Keratinocyte (primary cell): ENCODE results near the gene PCDHGA4. TPM values are rescaled to one million over a fixed set of nuclear protein-coding genes. Genes with fewer than 3 reads are reported as not detected.

Source experiments
- DNase-seq: peaks from one replicate; pipeline ENCODE4 v3.0.0-alpha.2; 2011; ENCODE audit warnings: low read depth, missing footprints, low spot score
- FAIRE-seq: peaks from 2 replicates; lab custom pipeline; 2011; peaks lifted over from hg19 to GRCh38; lab: Jason Lieb, UNC
- H2AFZ ChIP-seq: 2 replicates; pipeline ENCODE4 v1.6.0; 2012; ENCODE audit warnings: low read length, control low read depth, inconsistent platforms; ENCODE audit not compliant: control insufficient read depth
- H3K27ac ChIP-seq: 2 replicates; pipeline ENCODE4 v1.5.1; 2011; ENCODE audit warnings: low read length; ENCODE audit not compliant: control insufficient read depth, insufficient read depth
- H3K27me3 ChIP-seq: 3 replicates; pipeline ENCODE4 v1.6.0; 2011; ENCODE audit warnings: low read length; ENCODE audit not compliant: control insufficient read depth, insufficient read depth; ENCODE audit errors: extremely low read depth
- H3K36me3 ChIP-seq, 2 experiments: 2 replicates in 1 of 2; 3 replicates in 1 of 2; pipeline ENCODE4 v1.5.1; 2011; ENCODE audit warnings: low read length in 2 of 2, mild to moderate bottlenecking in 1 of 2; ENCODE audit not compliant: control insufficient read depth in 2 of 2, insufficient read depth in 2 of 2; ENCODE audit errors: extremely low read depth in 1 of 2
- H3K4me1 ChIP-seq: 3 replicates; pipeline ENCODE4 v1.5.1; 2011; ENCODE audit warnings: low read length; ENCODE audit not compliant: control insufficient read depth, insufficient read depth; ENCODE audit errors: extremely low read depth
- H3K4me2 ChIP-seq: 3 replicates; pipeline ENCODE4 v1.6.0; 2011; ENCODE audit warnings: low read depth, low read length; ENCODE audit not compliant: control insufficient read depth, insufficient read depth; ENCODE audit errors: extremely low read depth
- H3K4me3 ChIP-seq, 3 experiments: fragments of 200-600 bp in 1 of 3; sonication (generic) in 1 of 3; 2 replicates in 2 of 3; 3 replicates in 1 of 3; pipeline ENCODE4 v1.5.1; 2011 to 2016; ENCODE audit warnings: low read length in 3 of 3, mild to moderate bottlenecking in 3 of 3, control low read depth in 2 of 3, inconsistent platforms in 1 of 3, low read depth in 1 of 3, mixed read lengths in 1 of 3, mixed run types in 1 of 3, moderate library complexity in 1 of 3; ENCODE audit not compliant: control insufficient read depth in 2 of 3, insufficient read depth in 2 of 3; ENCODE audit errors: extremely low read depth in 1 of 3
- H3K79me2 ChIP-seq: 2 replicates; pipeline ENCODE4 v1.6.0; 2012; ENCODE audit warnings: low read length; ENCODE audit not compliant: control insufficient read depth, insufficient read depth
- H3K9ac ChIP-seq: 3 replicates; pipeline ENCODE4 v1.6.0; 2011; ENCODE audit warnings: low read length; ENCODE audit not compliant: control insufficient read depth, insufficient read depth; ENCODE audit errors: extremely low read depth
- H3K9me1 ChIP-seq: 3 replicates; pipeline ENCODE4 v1.6.0; 2011; ENCODE audit warnings: low read length; ENCODE audit not compliant: control insufficient read depth, insufficient read depth; ENCODE audit errors: extremely low read depth
- H3K9me3 ChIP-seq: 2 replicates; pipeline ENCODE4 v1.5.1; 2012; ENCODE audit warnings: low read depth, low read length; ENCODE audit not compliant: control insufficient read depth
- H4K20me1 ChIP-seq: 3 replicates; pipeline ENCODE4 v1.6.0; 2011; ENCODE audit warnings: low read length; ENCODE audit not compliant: control insufficient read depth, insufficient read depth; ENCODE audit errors: extremely low read depth
- EZH2 ChIP-seq: IDR thresholded peaks from one replicate; pipeline ENCODE4 v1.6.1; 2012; ENCODE audit warnings: inconsistent platforms, mild to moderate bottlenecking, low read length, moderate library complexity
- dilution Hi-C: fragments of 300-500 bp; cut with MboI; formaldehyde crosslinking; loops from one replicate; pipeline ENCODE4 v1.7.0; 2020; ENCODE audit warnings: low sequenced_read_pairs; ENCODE audit not compliant: extremely low pct_ligation_motif_present
- polyA plus RNA-seq, 5 experiments: library from polyadenylated mRNA; depleted of rRNA in 3 of 5; stranded (reverse) in 3 of 5; stranded (forward) in 1 of 5; unstranded in 1 of 5; fragments of >200 nt; gene quantifications; 1 replicate in 1 of 5; 2 replicates in 3 of 5; 3 replicates in 1 of 5; pipeline versions ENCODE4 v1.2.1 to v1.2.3, GENCODE V29; 2011 to 2012; ENCODE audit warnings: missing spikeins in 2 of 5, low read depth in 1 of 5, low replicate concordance in 1 of 5
- TF ChIP-seq, protein P1 (sequence below), 3 experiments: IDR thresholded peaks in 1 of 3; conservative IDR thresholded peaks in 1 of 3; optimal IDR thresholded peaks in 1 of 3; 2 replicates in 2 of 3; 3 replicates in 1 of 3; pipeline versions ENCODE3 to v1.5.1; 2011; ENCODE audit warnings: low read length in 3 of 3, mild to moderate bottlenecking in 3 of 3, moderate library complexity in 2 of 3, control low read depth in 1 of 3, inconsistent platforms in 1 of 3; ENCODE audit not compliant: insufficient read depth in 2 of 3; ENCODE audit errors: extremely low read depth in 1 of 3

Gene PCDHGA4
- polyA plus RNA-seq, 1 donor (not counting 4 experiments of a cell fraction or from before 2014, with no cell fraction given), result 0.05 TPM

DNA sequence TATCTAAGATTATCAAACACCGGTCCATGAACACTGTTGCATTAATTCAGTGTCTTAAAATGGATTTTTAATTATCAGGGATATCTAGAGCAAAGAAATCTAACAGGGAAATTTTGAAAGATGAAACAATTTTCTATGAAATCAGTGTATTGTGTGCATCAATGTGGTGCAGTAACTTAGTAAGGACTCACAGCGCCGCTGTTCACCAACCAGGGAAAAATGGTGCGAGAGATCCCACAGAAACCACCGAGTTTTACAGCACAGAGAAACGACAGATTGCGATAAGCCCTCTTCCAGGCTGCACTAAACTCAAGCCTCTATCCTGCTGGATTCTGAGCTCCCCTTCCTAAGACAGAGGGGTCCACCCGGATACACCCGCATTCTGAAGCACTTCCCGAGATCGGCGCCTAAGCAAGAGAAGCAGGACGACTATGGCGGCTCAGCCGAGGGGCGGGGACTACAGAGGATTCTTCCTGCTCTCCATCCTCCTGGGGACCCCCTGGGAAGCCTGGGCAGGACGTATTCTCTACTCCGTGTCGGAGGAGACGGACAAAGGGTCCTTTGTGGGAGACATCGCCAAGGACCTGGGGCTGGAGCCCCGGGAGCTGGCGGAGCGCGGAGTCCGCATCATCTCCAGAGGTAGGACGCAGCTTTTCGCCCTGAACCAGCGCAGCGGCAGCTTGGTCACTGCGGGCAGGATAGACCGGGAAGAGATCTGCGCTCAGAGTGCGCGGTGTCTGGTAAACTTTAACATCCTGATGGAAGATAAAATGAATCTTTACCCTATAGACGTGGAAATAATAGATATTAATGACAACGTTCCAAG, 27.9 kb downstream of the PCDHGA4 start, which contains the start of gene PCDHGA7:
Gene PCDHGA7, plus strand, starts transcription at position 274 of the 826 bp plus-strand sequence. Its CDS starts 158 bp downstream, at position 432.
- FAIRE-seq (no peak), DNase-seq (no peak)
- Histone ChIP-seq H3K9me3 (peaks cover 2% of the 10 kb centered on the region), H3K9me1 (no peaks in the 10 kb centered on the region), H3K4me2 (peak within 1 kb of the TSS; percentile 34), H3K9ac (no peak within 1 kb of the TSS), H3K27me3 (peaks cover 5% of the 10 kb centered on the region), H3K79me2 (no peaks in the 10 kb centered on the region), H3K36me3 (no peaks in the 10 kb centered on the region), H2AFZ (peak within 1 kb of the TSS; percentile 77), H3K27ac (no peak within 1 kb of the TSS), H3K4me3 (peak within 1 kb of the TSS; percentile 39 to 59 (median 45)), H3K4me1 (no peaks in the 10 kb centered on the region), H4K20me1 (no peaks in the 10 kb centered on the region)
- TF ChIP-seq, protein P1, sequence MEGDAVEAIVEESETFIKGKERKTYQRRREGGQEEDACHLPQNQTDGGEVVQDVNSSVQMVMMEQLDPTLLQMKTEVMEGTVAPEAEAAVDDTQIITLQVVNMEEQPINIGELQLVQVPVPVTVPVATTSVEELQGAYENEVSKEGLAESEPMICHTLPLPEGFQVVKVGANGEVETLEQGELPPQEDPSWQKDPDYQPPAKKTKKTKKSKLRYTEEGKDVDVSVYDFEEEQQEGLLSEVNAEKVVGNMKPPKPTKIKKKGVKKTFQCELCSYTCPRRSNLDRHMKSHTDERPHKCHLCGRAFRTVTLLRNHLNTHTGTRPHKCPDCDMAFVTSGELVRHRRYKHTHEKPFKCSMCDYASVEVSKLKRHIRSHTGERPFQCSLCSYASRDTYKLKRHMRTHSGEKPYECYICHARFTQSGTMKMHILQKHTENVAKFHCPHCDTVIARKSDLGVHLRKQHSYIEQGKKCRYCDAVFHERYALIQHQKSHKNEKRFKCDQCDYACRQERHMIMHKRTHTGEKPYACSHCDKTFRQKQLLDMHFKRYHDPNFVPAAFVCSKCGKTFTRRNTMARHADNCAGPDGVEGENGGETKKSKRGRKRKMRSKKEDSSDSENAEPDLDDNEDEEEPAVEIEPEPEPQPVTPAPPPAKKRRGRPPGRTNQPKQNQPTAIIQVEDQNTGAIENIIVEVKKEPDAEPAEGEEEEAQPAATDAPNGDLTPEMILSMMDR (optimal IDR thresholded peaks at IDR 0.05 in 1 of 3, IDR thresholded peaks at IDR 0.05 in 1 of 3, conservative IDR thresholded peaks at IDR 0.05 in 1 of 3; ENCODE audit: extremely low read depth in 1 of 3, insufficient read depth in 2 of 3, low read length in 3 of 3), result peak; percentile 27 to 42 (median 39)
- TF ChIP-seq EZH2, result no peak
- dilution Hi-C loops, result no loop called here

DNA sequence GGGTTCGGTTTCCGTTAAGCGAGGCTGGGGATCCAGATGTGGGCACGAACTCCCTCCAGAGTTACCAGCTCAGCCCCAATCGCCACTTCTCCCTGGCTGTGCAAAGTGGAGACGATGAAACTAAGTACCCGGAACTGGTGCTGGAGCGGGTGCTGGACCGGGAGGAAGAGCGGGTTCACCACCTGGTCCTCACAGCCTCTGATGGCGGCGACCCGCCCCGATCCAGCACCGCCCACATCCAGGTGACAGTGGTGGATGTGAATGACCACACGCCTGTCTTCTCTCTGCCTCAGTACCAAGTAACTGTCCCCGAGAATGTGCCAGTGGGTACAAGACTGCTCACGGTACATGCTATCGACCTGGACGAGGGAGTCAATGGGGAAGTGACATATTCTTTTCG, 28.5 kb downstream of the PCDHGA4 start:
- dilution Hi-C loops, result no loop called here
- H3K4me1 ChIP-seq, result no peaks in the 10 kb centered on the region
- DNase-seq (no peak), FAIRE-seq (no peak)
- H3K4me2 ChIP-seq, result peak overlapping the region; percentile 34
- H2AFZ ChIP-seq, result no peak overlapping the region
- no peaks in the 10 kb centered on the region for H3K36me3 ChIP-seq
- H3K9ac ChIP-seq, result no peak overlapping the region
- H3K9me3 ChIP-seq, result peaks cover 2% of the 10 kb centered on the region
- no peaks in the 10 kb centered on the region for H3K9me1 ChIP-seq
- no peaks in the 10 kb centered on the region for H3K79me2 ChIP-seq
- no peak overlapping the region for H3K27ac ChIP-seq
- TF ChIP-seq EZH2, result no peak
- TF ChIP-seq, protein P1 (optimal IDR thresholded peaks at IDR 0.05 in 1 of 3, IDR thresholded peaks at IDR 0.05 in 1 of 3, conservative IDR thresholded peaks at IDR 0.05 in 1 of 3; ENCODE audit: extremely low read depth in 1 of 3, insufficient read depth in 2 of 3, low read length in 3 of 3), result no peak
- no peaks in the 10 kb centered on the region for H4K20me1 ChIP-seq
- H3K4me3 ChIP-seq, result peak overlapping the region in 1 of 3 experiments; percentile 45
- peaks cover 5% of the 10 kb centered on the region for H3K27me3 ChIP-seq
